A549 treated with AZD2906 at 1 μM for 4 hours (cell line): ENCODE results near the gene REM1. TPM values are rescaled to one million over a fixed set of nuclear protein-coding genes. Genes with fewer than 3 reads are reported as not detected.

ENCODE experiments used
- total RNA-seq: library from RNA; stranded (reverse); fragments of 200-300 nt; extraction: Qiagen RNA extraction; gene quantifications from 5 replicates; pipeline ENCODE4 v1.2.3, GENCODE V29; 2022

The REM1 gene
- total RNA-seq: 0.59 to 1.3 TPM (median 0.90 TPM) in 5 replicates

GRCh38 chr20:31474758-31475427 lies at the start of gene REM1, which contains the start of gene DEFB124:
Gene REM1, plus strand, starts transcription at chr20:31475288. Its CDS starts 1,158 bp downstream, at chr20:31476446.
Gene DEFB124, minus strand, starts transcription at chr20:31475127. Its CDS starts 2,114 bp downstream, at chr20:31473013.

GRCh38 chr20:31440012-31440659 lies 35.0 kb upstream of the REM1 start, which contains the start of gene DEFB123:
Gene DEFB123, plus strand, starts transcription at chr20:31440632. Its CDS starts 67 bp downstream, at chr20:31440699.

DNA sequence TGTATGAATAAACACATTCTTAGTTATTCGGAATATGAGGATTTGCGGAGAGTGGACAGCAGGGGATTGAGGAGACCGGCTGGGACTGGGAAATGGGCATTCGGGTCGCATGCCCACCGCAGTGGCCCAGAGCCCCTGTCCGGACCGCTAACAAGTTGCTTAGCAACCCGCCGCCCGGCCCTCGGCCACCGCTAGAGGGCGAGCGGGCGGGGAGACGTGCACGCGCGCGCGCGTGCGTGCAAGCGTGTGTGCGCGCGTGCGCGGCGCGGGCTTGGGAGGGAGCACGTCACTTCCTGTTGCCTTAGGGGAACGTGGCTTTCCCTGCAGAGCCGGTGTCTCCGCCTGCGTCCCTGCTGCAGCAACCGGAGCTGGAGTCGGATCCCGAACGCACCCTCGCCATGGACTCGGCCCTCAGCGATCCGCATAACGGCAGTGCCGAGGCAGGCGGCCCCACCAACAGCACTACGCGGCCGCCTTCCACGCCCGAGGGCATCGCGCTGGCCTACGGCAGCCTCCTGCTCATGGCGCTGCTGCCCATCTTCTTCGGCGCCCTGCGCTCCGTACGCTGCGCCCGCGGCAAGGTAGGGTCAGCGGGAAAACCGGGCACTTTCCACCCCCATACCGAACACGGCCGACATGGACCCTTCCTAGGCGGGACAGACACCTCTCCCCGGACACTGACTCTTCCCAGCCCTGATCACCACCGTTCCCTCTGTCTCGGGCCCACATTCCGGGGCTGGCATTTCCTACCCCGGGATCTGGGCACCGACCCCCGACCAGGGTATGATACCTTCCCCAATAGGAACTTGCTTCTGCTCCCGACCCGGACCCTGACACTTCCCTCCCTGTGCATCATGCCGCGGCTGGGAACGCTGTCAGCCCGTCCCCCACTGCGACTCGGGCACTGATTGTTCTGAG lies 39.3 kb downstream of the REM1 start, which contains the start of gene HM13:
Gene HM13, plus strand, starts transcription at position 289 of the 918 bp plus-strand sequence. Its CDS starts 110 bp downstream, at position 399.

Other genes with a start within 250 kb of the REM1 start
- not detected in 5 replicates for gene DEFB115, start 217.6 kb upstream of the REM1 start, total RNA-seq
- not detected in 5 replicates for gene DEFB116, start 166.7 kb upstream of the REM1 start, total RNA-seq
- gene DEFB118, start 106.7 kb upstream of the REM1 start, total RNA-seq: not detected in 5 replicates
- not detected in 5 replicates for gene DEFB119, start 84.7 kb upstream of the REM1 start, total RNA-seq
- not detected in 5 replicates for gene DEFB121, start 69.1 kb upstream of the REM1 start, total RNA-seq
- not detected in 5 replicates for gene DEFB123, start 34.7 kb upstream of the REM1 start, total RNA-seq
- gene DEFB124, start 161 bp upstream of the REM1 start, total RNA-seq: 0.42 TPM in 1 of 5 replicates, not detected in the others
- 201 to 260 TPM (median 245 TPM) in 5 replicates for gene HM13, start 39.2 kb downstream of the REM1 start, total RNA-seq
- 331 to 548 TPM (median 489 TPM) in 5 replicates for gene ID1, start 130.0 kb downstream of the REM1 start, total RNA-seq
- gene COX4I2, start 162.6 kb downstream of the REM1 start, total RNA-seq: not detected in 5 replicates
- 289 to 327 TPM (median 306 TPM) in 5 replicates for gene BCL2L1, start 247.6 kb downstream of the REM1 start, total RNA-seq